ENCODE data around the gene ATP8B1. TPM values are rescaled to one million over a fixed set of nuclear protein-coding genes. Genes with fewer than 3 reads are reported as not detected.

Gene ATP8B1
- total and polyA plus RNA-seq, 10 donors: 1.0 to 22.0 (median 12.7) TPM

GRCh38 chr18:57804557-57804956 is 1.4 kb upstream of the ATP8B1 start:
- DNase-seq: no peak
- Histone ChIP-seq H3K36me3 (no peaks in the 10 kb centered on the region), H3K27ac (no peak overlapping the region), H3K27me3 (replicated peaks in 1 of 7) (peaks cover 0 to 48% (median 25%) of the 10 kb centered on the region in 7 donors), H3K9me3 (no peaks in the 10 kb centered on the region), H3K4me3 (no peak overlapping the region), H3K4me1 (peaks cover 0 to 55% (median 33%) of the 10 kb centered on the region in 6 donors)
- intact Hi-C loops (cut with DNase I; ENCODE audit: low total_unique reads): no loop called here
- 50 to 69% (median 56%) methylated on average over 6 of the region's 6 CpGs for WGBS, 5 donors
- TF ChIP-seq, protein P1, sequence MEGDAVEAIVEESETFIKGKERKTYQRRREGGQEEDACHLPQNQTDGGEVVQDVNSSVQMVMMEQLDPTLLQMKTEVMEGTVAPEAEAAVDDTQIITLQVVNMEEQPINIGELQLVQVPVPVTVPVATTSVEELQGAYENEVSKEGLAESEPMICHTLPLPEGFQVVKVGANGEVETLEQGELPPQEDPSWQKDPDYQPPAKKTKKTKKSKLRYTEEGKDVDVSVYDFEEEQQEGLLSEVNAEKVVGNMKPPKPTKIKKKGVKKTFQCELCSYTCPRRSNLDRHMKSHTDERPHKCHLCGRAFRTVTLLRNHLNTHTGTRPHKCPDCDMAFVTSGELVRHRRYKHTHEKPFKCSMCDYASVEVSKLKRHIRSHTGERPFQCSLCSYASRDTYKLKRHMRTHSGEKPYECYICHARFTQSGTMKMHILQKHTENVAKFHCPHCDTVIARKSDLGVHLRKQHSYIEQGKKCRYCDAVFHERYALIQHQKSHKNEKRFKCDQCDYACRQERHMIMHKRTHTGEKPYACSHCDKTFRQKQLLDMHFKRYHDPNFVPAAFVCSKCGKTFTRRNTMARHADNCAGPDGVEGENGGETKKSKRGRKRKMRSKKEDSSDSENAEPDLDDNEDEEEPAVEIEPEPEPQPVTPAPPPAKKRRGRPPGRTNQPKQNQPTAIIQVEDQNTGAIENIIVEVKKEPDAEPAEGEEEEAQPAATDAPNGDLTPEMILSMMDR (IDR thresholded peaks at IDR 0.05 in 8 of 11, conservative IDR thresholded peaks at IDR 0.05 in 3 of 11): no peak
- no peak for TF ChIP-seq POLR2A (IDR thresholded peaks at IDR 0.05)

DNA sequence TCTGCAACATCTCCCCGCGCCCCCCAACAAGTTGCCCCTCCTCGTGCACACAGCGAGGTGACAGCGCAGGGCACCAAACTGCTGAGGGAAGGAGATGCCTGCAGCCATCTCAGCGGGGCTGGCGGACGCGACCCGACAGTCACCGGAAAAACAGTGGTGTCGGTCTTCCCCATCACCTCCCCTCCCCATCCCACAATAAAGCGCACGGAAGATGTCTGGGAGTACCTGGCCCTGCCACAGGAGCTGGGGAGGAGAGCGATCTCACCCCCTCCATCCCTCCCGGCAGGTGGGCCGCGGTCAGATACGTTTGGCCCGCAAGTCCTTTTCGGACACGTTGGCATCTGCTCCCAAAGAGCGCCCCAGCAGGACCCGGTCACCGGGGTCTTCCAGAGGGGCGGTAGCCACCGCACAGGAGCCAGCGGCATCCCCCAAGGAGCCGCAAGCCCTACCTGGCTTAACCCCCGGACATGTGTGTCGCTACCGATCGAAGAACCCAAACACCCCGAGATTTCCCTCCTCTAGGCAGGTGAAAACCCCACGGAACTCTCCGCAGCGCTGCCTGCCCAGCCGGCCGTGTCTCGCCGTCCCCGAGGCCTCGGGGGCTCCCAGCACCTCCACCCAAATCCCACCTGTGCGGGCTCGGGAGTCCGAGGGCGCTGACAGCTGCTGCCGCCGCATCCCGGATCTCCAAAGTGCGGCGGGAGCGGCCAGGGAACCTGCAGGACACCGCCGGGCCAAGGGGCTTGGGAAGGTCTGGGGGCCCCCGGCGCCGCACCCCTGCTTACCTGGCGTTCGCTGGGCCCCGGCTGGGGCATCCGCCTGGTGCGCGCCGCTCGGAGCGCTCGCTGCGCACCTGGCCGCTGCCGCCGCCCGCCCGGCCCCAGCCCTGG is 657 bp downstream of the ATP8B1 start:
- intact Hi-C loops (cut with DNase I; ENCODE audit: low total_unique reads): no loop called here
- peak; percentile 77 for DNase-seq
- Histone ChIP-seq H3K9me3 (no peaks in the 10 kb centered on the region), H3K4me3 (peak overlapping the region; percentile 47 to 78 (median 60)), H3K27ac (peak overlapping the region in 7 of 8 donors; percentile 36 to 79 (median 67)), H3K36me3 (no peaks in the 10 kb centered on the region), H3K27me3 (replicated peaks in 1 of 7) (peaks cover 0 to 49% (median 25%) of the 10 kb centered on the region in 7 donors), H3K4me1 (peaks cover 0 to 51% (median 32%) of the 10 kb centered on the region in 6 donors)
- 1 to 4% (median 1%) methylated on average over 24 to 74 of the region's 74 CpGs for WGBS, 5 donors
- no peak for TF ChIP-seq POLR2A (IDR thresholded peaks at IDR 0.05)
- TF ChIP-seq POLR2AphosphoS5 (IDR thresholded peaks at IDR 0.05): peak in 1 of 3 donors; percentile 20

DNA sequence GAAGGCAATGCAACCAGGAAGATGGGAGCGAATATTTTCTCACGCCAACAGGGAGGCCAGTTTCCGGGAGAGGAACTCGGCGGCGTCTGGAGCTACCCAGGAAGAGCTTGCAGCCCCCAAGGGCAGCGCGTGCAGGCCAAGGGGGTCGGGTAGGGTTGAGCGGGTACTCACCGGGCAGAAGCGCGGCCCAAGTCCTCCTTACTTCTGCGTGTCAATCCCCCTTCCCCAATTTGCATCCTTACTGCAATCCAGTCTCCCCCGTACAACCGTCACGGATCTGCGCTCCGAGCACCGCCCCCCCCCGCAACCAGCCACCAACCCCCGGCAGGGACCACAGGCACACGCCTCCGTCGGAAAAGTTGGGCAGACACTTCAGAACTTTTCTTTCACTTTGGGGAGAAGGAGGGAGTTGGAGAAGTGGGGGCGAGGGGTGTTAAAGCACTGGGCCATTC is 1.3 kb downstream of the ATP8B1 start:
- peak overlapping the region; percentile 47 to 78 (median 60) for H3K4me3 ChIP-seq
- intact Hi-C loops (cut with DNase I; ENCODE audit: low total_unique reads): no loop called here
- WGBS, 5 donors: 2 to 5% (median 3%) methylated on average over 25 to 26 of the region's 26 CpGs
- peaks cover 0 to 51% (median 28%) of the 10 kb centered on the region in 6 donors for H3K4me1 ChIP-seq
- H3K27ac ChIP-seq: peak overlapping the region in 5 of 8 donors; percentile 58 to 79 (median 68)
- DNase-seq: no peak
- H3K9me3 ChIP-seq: no peaks in the 10 kb centered on the region
- TF ChIP-seq POLR2A (IDR thresholded peaks at IDR 0.05) (no peak), POLR2AphosphoS5 (IDR thresholded peaks at IDR 0.05) (no peak)
- TF ChIP-seq, protein P1 (IDR thresholded peaks at IDR 0.05 in 8 of 11, conservative IDR thresholded peaks at IDR 0.05 in 3 of 11): no peak
- no peaks in the 10 kb centered on the region for H3K36me3 ChIP-seq
- H3K27me3 ChIP-seq (replicated peaks in 1 of 7): peaks cover 0 to 49% (median 25%) of the 10 kb centered on the region in 7 donors

DNA sequence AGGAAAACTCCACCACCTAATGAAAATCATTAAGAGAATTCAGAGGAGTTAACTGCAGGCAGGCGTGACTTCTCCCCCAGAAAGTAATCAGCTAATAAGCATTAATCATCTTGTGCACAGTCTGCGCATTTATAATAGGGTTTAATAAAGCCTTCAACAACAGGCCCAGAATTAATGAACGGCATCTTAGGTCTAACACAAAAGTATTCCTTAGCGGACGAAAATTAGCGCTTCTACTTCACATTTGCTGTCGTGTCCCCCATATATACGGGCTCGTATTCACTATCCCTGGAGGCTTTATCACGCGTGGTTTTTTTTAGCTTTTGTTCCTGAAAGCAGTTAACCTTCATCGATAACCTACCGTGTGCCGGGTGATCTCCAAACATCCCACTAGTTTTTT is 1.8 kb downstream of the ATP8B1 start:
- whole genome bisulfite sequencing, 5 donors: 32 to 48% (median 41%) methylated on average over 14 of the region's 14 CpGs
- H3K27ac ChIP-seq: peak overlapping the region in 4 of 8 donors; percentile 67 to 79 (median 69)
- intact Hi-C loops (cut with DNase I; ENCODE audit: low total_unique reads): no loop called here
- H3K27me3 ChIP-seq (replicated peaks in 1 of 7): peaks cover 0 to 49% (median 25%) of the 10 kb centered on the region in 7 donors
- peak overlapping the region; percentile 47 to 78 (median 60) for H3K4me3 ChIP-seq
- H3K4me1 ChIP-seq: peaks cover 0 to 49% (median 26%) of the 10 kb centered on the region in 6 donors
- no peaks in the 10 kb centered on the region for H3K9me3 ChIP-seq
- DNase-seq: no peak
- TF ChIP-seq, protein P1 (IDR thresholded peaks at IDR 0.05 in 8 of 11, conservative IDR thresholded peaks at IDR 0.05 in 3 of 11): no peak
- H3K36me3 ChIP-seq: no peaks in the 10 kb centered on the region

Data from spleen (tissue), 11 donors.